GM12892 (cell line): Measurements from ENCODE around the gene ATP5F1D.

ENCODE experiments used
- POLR2A ChIP-seq: IDR thresholded peaks from 2 replicates; pipeline ENCODE4 v1.6.1; 2011; ENCODE audit warnings: low read depth, low read length, control low read depth
- POLR2AphosphoS5 ChIP-seq: IDR thresholded peaks from 2 replicates; pipeline ENCODE4 v1.6.1; 2011; ENCODE audit warnings: low read depth, low read length, control low read depth

DNA sequence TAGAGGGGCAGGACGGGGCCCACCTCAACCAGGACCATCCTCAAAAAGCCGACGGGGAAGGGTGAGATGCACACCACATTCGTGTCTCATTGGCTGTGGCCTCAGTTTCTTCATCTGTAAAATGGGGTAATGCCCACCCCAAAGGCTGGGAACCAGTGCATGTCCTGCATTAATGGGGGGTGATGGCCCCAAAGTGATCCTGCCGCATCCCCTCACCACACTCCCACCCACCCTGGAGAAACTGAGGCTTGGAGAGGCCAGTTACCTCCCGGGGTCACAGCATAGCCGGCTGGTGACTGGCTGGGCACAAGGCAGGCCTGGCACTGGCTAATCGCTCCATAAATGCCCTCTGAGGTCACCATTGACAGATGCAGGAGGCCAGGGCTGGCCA is 6.2 kb downstream of the ATP5F1D start:
- TF ChIP-seq POLR2A (no peak), POLR2AphosphoS5 (no peak)
